GM12878 (cell line): Measurements from ENCODE around the gene CARM1. TPM values are rescaled to one million over a fixed set of nuclear protein-coding genes. Genes with fewer than 3 reads are reported as not detected.

Experiments used
- BMI1 ChIP-seq: fragments of 450-650 bp; IDR thresholded peaks from 2 replicates; pipeline ENCODE4 v1.6.1; 2016; ENCODE audit warnings: mild to moderate bottlenecking, moderate library complexity, borderline replicate concordance
- CREB1 ChIP-seq: IDR thresholded peaks from 2 replicates; pipeline ENCODE4 v1.6.1; 2012; ENCODE audit warnings: low read depth, mild to moderate bottlenecking, inconsistent platforms
- CTCF ChIP-seq, 3 experiments: IDR thresholded peaks in 2 of 3; conservative IDR thresholded peaks in 1 of 3; 2 replicates each; pipeline ENCODE4 v1.5.1; 2011; ENCODE audit warnings: low read depth in 3 of 3, low read length in 3 of 3, mild to moderate bottlenecking in 3 of 3, control low read depth in 2 of 3, moderate library complexity in 2 of 3, inconsistent platforms in 1 of 3, mixed read lengths in 1 of 3; ENCODE audit not compliant: control insufficient read depth in 2 of 3, insufficient read depth in 1 of 3; ENCODE audit errors: extremely low read depth in 1 of 3
- CUX1 ChIP-seq: IDR thresholded peaks from 2 replicates; pipeline ENCODE4 v1.6.1; 2012; ENCODE audit warnings: improper control_type of control experiment, low read depth, low read length; ENCODE audit not compliant: insufficient replicate concordance
- EZH2 ChIP-seq: IDR thresholded peaks from 2 replicates; pipeline ENCODE4 v1.6.1; 2012; ENCODE audit warnings: low read depth, mild to moderate bottlenecking, control low read depth, inconsistent platforms, low read length, borderline replicate concordance; ENCODE audit not compliant: control insufficient read depth
- HDAC2 ChIP-seq: fragments of 200-600 bp; sonication (generic); IDR thresholded peaks from 2 replicates; pipeline ENCODE4 v1.6.1; 2017
- IRF4 ChIP-seq: IDR thresholded peaks from 2 replicates; pipeline ENCODE4 v1.6.1; 2011; ENCODE audit warnings: low read depth, low read length
- KLF5 ChIP-seq: fragments of 450-650 bp; IDR thresholded peaks from 2 replicates; pipeline ENCODE4 v1.6.1; 2014; ENCODE audit warnings: mild to moderate bottlenecking; ENCODE audit not compliant: partially characterized antibody
- MEF2A ChIP-seq: IDR thresholded peaks from 2 replicates; pipeline ENCODE4 v1.6.1; 2011; ENCODE audit warnings: low read depth, mild to moderate bottlenecking, low read length, moderate library complexity; ENCODE audit not compliant: insufficient read depth
- MTA3 ChIP-seq: IDR thresholded peaks from 2 replicates; pipeline ENCODE4 v1.6.1; 2012; ENCODE audit warnings: low read length, inconsistent platforms, borderline replicate concordance
- NFYA ChIP-seq: IDR thresholded peaks from 2 replicates; pipeline ENCODE4 v1.6.1; 2011; ENCODE audit warnings: low read depth, mild to moderate bottlenecking, low read length, improper control_type of control experiment, borderline replicate concordance
- POLR2A ChIP-seq: IDR thresholded peaks from 2 replicates; pipeline ENCODE4 v1.6.1; 2011; ENCODE audit warnings: low read depth, mild to moderate bottlenecking, low read length
- RELA ChIP-seq: fragments of 450-650 bp; IDR thresholded peaks from 2 replicates; pipeline ENCODE4 v1.8.0; 2014; ENCODE audit warnings: borderline replicate concordance; ENCODE audit not compliant: partially characterized antibody
- SMC3 ChIP-seq: IDR thresholded peaks from 2 replicates; pipeline ENCODE4 v1.6.1; 2011; ENCODE audit warnings: low read length, improper control_type of control experiment, borderline replicate concordance
- SPI1 ChIP-seq: IDR thresholded peaks from 2 replicates; pipeline ENCODE4 v1.6.1; 2011; ENCODE audit warnings: low read depth, mild to moderate bottlenecking, low read length, moderate library complexity, borderline replicate concordance; ENCODE audit not compliant: insufficient read depth
- TARDBP ChIP-seq: IDR thresholded peaks from 2 replicates; pipeline ENCODE4 v1.6.1; 2016; ENCODE audit warnings: borderline replicate concordance
- TCF12 ChIP-seq: IDR thresholded peaks from 2 replicates; pipeline ENCODE4 v1.6.1; 2011; ENCODE audit warnings: low read depth, mild to moderate bottlenecking, low read length
- ZSCAN29 ChIP-seq: fragments of 450-650 bp; IDR thresholded peaks from 2 replicates; pipeline ENCODE4 v1.6.1; 2017; ENCODE audit warnings: mild to moderate bottlenecking, moderate library complexity
- ZZZ3 ChIP-seq: IDR thresholded peaks from 2 replicates; pipeline ENCODE4 v1.6.1; 2011; ENCODE audit warnings: low read depth; ENCODE audit not compliant: control insufficient read depth, insufficient read length
- polyA plus RNA-seq, 11 experiments: library from polyadenylated mRNA; depleted of rRNA in 4 of 11; unstranded in 6 of 11; stranded (reverse) in 5 of 11; fragments of >200 nt; fragmentation: Nextera tagmentation in 4 of 11; fragmentation: Illumina TruSeq in 1 of 11; extraction: Ambion mirVana in 4 of 11; extraction: Trizol in 1 of 11; gene quantifications; 1 replicate in 1 of 11; 2 replicates in 10 of 11; pipeline versions ENCODE4 v1.2.1 to v1.2.3, GENCODE V29; 2011 to 2016; ENCODE audit warnings: inconsistent platforms in 2 of 11, missing spikeins in 2 of 11, low read depth in 1 of 11
- total RNA-seq, 4 experiments: library from RNA; depleted of rRNA in 3 of 4; stranded (reverse); fragments of >200 nt in 3 of 4; fragmentation: Illumina TruSeq in 1 of 4; extraction: Trizol in 1 of 4; gene quantifications; 2 replicates each; pipeline versions ENCODE4 v1.2.1 to v1.2.3, GENCODE V29; 2013 to 2021
- TF ChIP-seq, protein P1 (sequence below): fragments of 450-650 bp; formaldehyde crosslinking; IDR thresholded peaks from 2 replicates; pipeline ENCODE4 v1.5.0; 2022; ENCODE audit warnings: mild to moderate bottlenecking, missing genetic modification characterization

Gene CARM1
- total and polyA plus RNA-seq, 10 of the 15 experiments (the other 5 are each of a cell fraction or from before 2014, with no cell fraction given) = 0.45 to 116 (median 39.7) TPM

DNA sequence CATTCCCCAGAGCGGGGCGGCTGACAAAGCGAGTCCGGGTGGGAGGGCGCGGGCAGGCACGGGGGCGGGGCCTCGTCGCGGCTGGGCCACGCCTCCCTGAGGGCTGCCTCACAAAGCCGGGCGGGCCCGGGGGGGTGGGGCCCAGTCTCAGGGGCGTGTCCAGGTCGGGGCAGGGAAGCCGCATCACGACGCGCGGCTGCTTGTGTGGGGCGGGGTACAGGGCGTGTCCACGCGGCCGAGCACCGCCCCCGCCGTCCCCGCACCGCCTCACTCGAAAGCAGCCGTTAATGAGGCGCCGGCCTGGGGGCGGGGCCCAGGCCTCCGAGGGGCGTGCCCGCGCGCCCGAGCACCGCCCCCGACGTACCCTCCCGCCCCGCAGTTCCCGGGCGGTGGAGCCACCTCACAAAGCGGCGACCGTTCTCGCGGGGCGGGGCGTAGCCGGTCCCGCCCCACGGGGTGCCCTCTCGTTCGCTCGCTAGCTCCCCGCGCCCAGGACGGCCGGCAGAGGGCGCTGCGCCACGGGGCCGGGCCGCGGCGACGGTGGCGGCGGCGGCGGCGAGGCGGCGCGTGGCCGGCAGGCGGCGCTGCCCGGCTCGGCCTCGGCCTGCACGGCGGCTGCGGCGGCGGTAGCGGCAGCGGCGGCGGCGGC, at the start of gene CARM1 (continued):
- TF ChIP-seq, protein P1, sequence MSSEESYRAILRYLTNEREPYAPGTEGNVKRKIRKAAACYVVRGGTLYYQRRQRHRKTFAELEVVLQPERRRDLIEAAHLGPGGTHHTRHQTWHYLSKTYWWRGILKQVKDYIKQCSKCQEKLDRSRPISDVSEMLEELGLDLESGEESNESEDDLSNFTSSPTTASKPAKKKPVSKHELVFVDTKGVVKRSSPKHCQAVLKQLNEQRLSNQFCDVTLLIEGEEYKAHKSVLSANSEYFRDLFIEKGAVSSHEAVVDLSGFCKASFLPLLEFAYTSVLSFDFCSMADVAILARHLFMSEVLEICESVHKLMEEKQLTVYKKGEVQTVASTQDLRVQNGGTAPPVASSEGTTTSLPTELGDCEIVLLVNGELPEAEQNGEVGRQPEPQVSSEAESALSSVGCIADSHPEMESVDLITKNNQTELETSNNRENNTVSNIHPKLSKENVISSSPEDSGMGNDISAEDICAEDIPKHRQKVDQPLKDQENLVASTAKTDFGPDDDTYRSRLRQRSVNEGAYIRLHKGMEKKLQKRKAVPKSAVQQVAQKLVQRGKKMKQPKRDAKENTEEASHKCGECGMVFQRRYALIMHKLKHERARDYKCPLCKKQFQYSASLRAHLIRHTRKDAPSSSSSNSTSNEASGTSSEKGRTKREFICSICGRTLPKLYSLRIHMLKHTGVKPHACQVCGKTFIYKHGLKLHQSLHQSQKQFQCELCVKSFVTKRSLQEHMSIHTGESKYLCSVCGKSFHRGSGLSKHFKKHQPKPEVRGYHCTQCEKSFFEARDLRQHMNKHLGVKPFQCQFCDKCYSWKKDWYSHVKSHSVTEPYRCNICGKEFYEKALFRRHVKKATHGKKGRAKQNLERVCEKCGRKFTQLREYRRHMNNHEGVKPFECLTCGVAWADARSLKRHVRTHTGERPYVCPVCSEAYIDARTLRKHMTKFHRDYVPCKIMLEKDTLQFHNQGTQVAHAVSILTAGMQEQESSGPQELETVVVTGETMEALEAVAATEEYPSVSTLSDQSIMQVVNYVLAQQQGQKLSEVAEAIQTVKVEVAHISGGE (CRISPR knock-in tag) = no peak
- peak; percentile 55 to 90 (median 66) for TF ChIP-seq CTCF (IDR thresholded peaks at IDR 0.05 in 2 of 3, conservative IDR thresholded peaks at IDR 0.05 in 1 of 3; ENCODE audit: control insufficient read depth in 2 of 3, extremely low read depth in 1 of 3, insufficient read depth in 1 of 3, low read depth in 3 of 3, low read length in 3 of 3)
- TF ChIP-seq MEF2A = no peak
- no peak for TF ChIP-seq TARDBP
- TF ChIP-seq CREB1 = peak; percentile 89
- no peak for TF ChIP-seq EZH2
- TF ChIP-seq ZZZ3 = no peak
- TF ChIP-seq SMC3 = no peak
- TF ChIP-seq POLR2A = no peak
- TF ChIP-seq CUX1 = no peak
- no peak for TF ChIP-seq NFYA
- no peak for TF ChIP-seq IRF4
- no peak for TF ChIP-seq MTA3
- TF ChIP-seq SPI1 = no peak
- no peak for TF ChIP-seq RELA
- TF ChIP-seq TCF12 = 0 out of 2 replicates have a peak, but pooled peaks have one; percentile 30
- no peak for TF ChIP-seq BMI1
- TF ChIP-seq ZSCAN29 = no peak
- TF ChIP-seq KLF5 = no peak
- TF ChIP-seq HDAC2 = no peak
